Measurements from ENCODE around the gene TMEM120A.
"Not testable (repeated sequence)": the region's sequence is repeated elsewhere in the genome, so short reads cannot be mapped to it uniquely, and the experiment has no call there.

TMEM120A gene

GRCh38 chr7:75994388-75995051 is at the start of gene TMEM120A:
TSS of gene TMEM120A (minus strand) at chr7:75994595. CDS start at chr7:75994570, 25 bp downstream.
- peak; percentile 88 for DNase-seq (ENCODE audit: low read depth)

- no peak for DNase-seq (ENCODE audit: low read depth)
Measured at GRCh38 chr7:76040126-76040525, 45.7 kb upstream of the TMEM120A start.

GRCh38 chr7:76037310-76037709 is 42.9 kb upstream of the TMEM120A start:
- DNase-seq (ENCODE audit: low read depth): no peak

DNA sequence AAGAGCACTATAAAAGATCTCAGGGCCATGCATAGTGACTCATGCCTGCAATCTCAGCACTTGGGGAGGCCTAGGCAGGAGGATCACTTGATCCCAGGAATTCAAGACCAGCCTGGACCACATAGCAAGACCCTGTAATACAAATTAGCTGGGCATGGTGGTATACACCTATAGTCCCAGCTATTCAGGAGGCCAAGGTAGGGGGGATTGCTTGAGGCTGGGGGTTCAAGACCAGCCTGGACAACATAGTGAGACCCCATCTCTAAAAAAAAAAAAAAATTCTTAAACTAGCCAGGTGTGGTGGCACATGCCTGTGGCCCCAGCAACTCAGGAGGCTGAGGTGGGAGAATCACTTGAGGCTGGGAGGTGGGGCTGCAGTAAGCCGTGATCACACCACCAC is 37.6 kb upstream of the TMEM120A start:
- no peak for DNase-seq (ENCODE audit: low read depth)

DNA sequence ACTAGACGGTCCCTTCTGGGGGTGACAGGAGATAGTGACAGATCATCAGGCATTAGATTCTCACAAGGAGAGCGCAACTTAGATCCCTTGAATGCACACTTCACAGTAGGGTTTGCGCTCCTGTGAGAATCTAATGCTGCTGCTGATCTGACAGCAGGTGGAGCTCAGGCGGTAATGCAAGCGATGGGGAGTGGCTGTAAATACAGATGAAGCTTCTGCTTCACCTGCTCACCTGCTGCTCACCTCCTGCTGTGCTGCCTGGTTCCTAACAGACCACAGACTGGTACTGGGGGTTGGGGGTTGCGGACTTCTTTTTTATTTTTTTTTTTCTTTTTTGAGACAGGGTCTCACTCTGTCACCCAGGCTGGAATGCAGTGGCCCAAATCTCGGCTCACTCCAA is 35.3 kb upstream of the TMEM120A start:
- not testable (repeated sequence) for DNase-seq (ENCODE audit: low read depth)

GRCh38 chr7:76023002-76023401 is 28.6 kb upstream of the TMEM120A start:
- DNase-seq (ENCODE audit: low read depth): no peak

GRCh38 chr7:76022026-76022780 is 27.8 kb upstream of the TMEM120A start:
- no peak for DNase-seq (ENCODE audit: low read depth)

- peak; percentile 52 for DNase-seq (ENCODE audit: low read depth)
Measured at GRCh38 chr7:76020031-76020714, 25.8 kb upstream of the TMEM120A start.

DNA sequence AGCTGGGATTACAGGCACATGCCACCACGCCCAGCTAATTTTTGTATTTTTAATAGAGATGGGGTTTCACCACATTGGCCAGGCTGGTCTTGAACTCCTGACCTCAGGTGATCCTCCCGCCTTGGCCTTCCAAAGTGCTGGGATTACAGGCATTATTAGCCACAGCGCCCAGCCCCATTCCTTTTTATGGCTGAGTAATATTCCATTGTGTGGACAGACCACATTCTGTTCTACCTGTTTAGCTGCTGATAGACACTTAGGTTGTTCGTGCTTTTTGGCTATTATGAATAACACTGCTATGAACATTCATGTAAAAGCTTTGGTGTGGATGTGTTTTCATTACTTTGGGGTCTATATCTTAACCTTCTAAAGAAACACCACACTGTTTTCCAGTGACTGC is 24.1 kb upstream of the TMEM120A start:
- not testable (repeated sequence) for DNase-seq (ENCODE audit: low read depth)

DNA sequence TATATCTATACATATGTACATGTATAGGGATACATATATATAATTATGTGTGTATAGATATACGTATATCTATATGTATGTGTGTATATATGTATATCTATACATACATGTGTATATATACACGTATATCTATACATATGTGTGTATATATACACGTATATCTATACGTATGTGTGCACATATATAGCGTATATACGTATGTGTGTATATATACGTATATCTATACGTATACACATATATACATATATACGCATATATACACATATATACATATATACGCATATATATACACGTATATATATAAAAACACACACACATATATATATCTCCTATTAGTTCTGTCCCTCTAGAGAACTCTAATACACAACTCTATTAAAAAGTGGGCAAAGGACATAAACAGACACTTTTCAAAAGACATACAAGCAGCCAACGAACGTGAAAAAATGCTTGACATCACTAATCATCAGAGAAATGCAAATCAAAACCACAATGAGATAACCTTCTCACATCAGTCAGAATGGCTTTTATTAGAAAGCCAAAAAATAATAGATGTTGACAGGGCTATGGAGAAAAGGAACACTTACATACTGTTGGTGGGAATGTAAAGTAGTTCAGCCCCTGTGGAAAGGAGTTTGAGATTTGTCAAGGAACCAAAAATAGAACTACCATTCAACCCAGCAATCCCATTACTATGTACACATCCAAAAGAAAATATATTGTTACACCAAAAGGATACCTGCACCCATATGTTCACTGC is 22.0 kb upstream of the TMEM120A start:
- DNase-seq (ENCODE audit: low read depth): no peak

GRCh38 chr7:76011442-76011861 is 17.1 kb upstream of the TMEM120A start:
- DNase-seq (ENCODE audit: low read depth): no peak

DNA sequence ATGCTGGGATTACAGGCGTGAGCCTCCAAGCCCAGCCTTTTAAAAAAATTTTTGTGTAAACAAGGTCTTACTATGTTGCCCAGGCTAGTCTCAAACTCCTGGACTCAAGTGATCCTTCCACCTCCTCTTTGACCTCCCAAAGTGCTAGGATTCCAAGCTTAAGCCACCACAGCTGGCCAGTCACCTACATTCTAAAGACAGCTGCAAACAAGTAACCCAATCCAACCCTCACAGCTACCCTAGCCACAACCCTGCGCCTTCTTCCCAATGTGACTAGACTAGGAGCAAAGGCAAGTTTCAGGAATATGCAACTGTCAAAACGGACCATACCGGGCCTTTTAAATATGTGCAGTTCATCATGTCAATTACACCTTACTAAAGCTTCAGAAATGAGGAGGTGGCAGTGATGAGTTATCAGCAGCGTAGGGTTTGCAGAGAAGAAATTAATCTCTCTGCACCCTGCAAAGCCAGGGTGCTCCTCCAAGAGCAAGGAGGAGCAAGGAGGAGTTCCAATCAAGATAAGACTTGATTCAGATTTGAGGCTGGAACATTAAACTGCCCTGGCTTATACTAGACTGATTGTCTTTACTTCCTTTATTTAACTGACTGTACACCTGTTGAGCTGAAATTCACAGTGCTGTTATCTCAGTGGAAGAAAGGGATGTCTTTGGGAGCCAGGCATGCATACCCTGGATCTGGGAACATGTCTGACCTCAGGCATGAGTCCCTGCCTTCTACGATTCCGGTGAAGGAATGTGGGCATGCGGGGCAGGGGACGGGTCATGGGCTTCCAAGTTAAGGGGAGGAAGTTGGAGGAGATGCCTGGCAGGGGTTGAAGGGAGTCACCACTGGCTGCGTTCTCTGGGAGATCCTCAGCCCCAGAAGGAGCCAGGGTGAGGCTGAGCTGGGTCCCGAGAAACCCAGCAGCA is 15.5 kb upstream of the TMEM120A start:
- no peak for DNase-seq (ENCODE audit: low read depth)

- no peak for DNase-seq (ENCODE audit: low read depth)
Measured at GRCh38 chr7:76008156-76008687, 13.8 kb upstream of the TMEM120A start.

DNA sequence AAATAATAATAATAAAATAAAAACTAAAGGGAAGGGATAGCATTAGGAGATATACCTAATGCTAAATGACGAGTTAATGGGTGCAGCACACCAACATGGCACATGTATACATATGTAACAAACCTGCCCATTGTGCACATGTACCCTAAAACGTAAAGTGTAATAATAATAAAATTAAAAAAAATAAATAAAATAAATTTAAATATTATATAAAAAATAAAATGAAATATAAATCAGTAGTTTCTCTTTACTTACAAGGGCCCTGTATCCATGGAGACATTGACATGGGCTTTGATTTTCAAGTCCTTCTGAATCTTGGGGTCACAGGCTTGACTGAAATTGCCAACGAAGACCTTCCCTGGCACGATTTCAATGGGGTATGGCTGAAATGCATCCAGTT is 10.6 kb upstream of the TMEM120A start:
- not testable (repeated sequence) for DNase-seq (ENCODE audit: low read depth)

DNA sequence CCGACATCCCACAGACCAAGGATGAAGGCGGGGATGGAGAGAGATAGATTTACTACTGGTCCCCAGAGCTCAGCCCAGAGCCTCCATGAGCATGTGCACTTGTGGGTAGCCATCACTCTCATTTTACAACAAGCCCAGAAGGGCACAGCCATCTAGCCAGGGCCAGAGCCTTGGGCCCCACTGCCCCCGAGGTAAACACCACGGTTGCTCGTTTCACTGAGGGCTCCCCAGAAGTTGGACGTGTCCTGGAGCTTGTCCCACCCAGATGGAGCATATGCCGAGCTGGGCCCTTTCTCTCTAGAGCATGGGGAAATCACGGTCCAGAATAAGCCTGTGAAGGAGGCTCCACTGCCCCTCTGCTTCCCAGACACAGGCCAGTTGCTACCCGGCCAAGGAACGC is 9.0 kb upstream of the TMEM120A start:
- no peak for DNase-seq (ENCODE audit: low read depth)

DNA sequence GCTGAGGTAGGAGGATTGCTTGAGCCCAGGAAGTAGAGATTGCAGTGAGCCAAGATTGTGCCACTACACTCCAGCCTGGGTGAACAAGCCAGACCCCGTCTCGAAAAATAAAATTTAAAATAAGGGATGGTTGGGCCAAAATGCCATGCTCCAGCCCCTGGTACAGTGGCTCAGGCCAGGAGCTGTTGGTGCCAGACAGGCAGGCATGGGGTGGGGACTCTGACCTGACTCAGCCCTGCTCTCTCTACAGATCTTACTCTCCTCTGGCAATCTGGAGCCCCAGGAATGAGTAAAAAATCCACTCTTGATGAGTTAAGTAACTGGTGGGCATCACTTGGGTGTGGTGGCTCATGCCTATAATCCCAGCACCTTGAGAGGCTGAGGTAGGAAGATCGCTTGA is 8.4 kb upstream of the TMEM120A start:
- DNase-seq (ENCODE audit: low read depth): no peak

- no peak for DNase-seq (ENCODE audit: low read depth)
Measured at GRCh38 chr7:76002139-76002538, 7.7 kb upstream of the TMEM120A start.

DNA sequence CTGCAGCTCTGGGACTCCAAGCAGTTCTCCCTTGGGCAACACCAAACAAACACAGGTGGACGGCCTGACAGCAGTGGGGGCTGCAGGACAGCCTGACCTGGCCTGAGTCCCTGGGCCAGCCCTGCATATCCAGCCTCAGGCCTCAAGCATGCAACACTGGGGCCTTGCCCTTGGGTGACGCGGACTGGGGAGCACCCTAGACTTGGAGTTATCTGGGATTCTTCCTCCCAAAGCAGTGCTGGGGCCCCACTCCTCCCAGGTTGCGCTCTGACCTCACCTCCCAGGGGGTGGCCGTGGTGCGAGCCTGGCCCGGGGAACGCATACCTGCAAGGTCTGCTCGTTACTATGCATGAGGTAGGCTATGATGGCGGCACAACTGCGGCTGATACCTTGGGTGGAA is 6.2 kb upstream of the TMEM120A start:
- no peak for DNase-seq (ENCODE audit: low read depth)

DNA sequence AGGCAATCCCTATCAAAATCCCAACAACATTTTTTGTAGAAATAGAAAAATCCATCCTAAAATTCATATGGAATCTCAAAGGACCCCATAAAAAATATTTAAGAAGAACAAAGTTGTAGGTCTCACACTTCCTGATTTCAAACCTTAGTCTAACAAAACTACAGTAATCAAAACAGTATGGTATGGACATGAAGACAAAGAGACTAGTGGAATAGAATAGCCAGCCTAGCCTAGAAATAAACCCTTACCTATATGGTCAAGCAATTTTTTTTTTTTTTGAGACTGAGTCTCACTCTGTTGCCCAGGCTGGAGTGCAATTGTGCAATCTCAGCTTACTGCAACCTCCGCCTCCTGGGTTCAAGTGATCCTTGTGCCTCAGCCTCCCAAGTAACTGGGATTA is 3.6 kb upstream of the TMEM120A start:
- no peak for DNase-seq (ENCODE audit: low read depth)

GRCh38 chr7:75996476-75996875 is 2.1 kb upstream of the TMEM120A start:
- no peak for DNase-seq (ENCODE audit: low read depth)

GRCh38 chr7:75995996-75996395 is 1.6 kb upstream of the TMEM120A start:
- no peak for DNase-seq (ENCODE audit: low read depth)
